ENCODE data around the gene ADARB2. TPM values are rescaled to one million over a fixed set of nuclear protein-coding genes. Genes with fewer than 3 reads are reported as not detected.

Gene ADARB2
- total and polyA plus RNA-seq, 4 donors = under 0.01 to 0.79 TPM; not detected in 2

GRCh38 chr10:1187151-1187854, 550.0 kb downstream of the ADARB2 start:
- intact Hi-C loops (cut with DNase I) = no loop called here
- no peaks in the 10 kb centered on the region for H3K4me1 ChIP-seq (ENCODE audit: control insufficient read depth in 1 of 2, insufficient read depth in 2 of 2, low read length in 2 of 2)
- H3K9me3 ChIP-seq (ENCODE audit: control insufficient read depth, low read length) = no peaks in the 10 kb centered on the region
- H3K36me3 ChIP-seq (ENCODE audit: control insufficient read depth in 1 of 2, insufficient read depth in 2 of 2, low read length in 1 of 2) = no peaks in the 10 kb centered on the region
- no peak overlapping the region for H3K27ac ChIP-seq (ENCODE audit: low read depth in 1 of 2, low read length in 2 of 2)
- WGBS, 2 donors = 88% methylated on average over 27 to 29 of the region's 29 CpGs
- H3K27me3 ChIP-seq (ENCODE audit: control insufficient read depth in 1 of 2, insufficient read depth in 2 of 2, low read length in 1 of 2) = no peaks in the 10 kb centered on the region
- H3K4me3 ChIP-seq (ENCODE audit: low read length in 2 of 2) = no peak overlapping the region
- peak in 1 of 2 donors; percentile 60 for DNase-seq
- no peak for ATAC-seq (ENCODE audit: low FRiP score)

GRCh38 chr10:1186683-1186990, 550.7 kb downstream of the ADARB2 start:
- intact Hi-C loops (cut with DNase I) = no loop called here
- Histone ChIP-seq H3K27me3 (ENCODE audit: control insufficient read depth in 1 of 2, insufficient read depth in 2 of 2, low read length in 1 of 2) (no peaks in the 10 kb centered on the region), H3K4me3 (ENCODE audit: low read length in 2 of 2) (no peak overlapping the region), H3K27ac (ENCODE audit: low read depth in 1 of 2, low read length in 2 of 2) (no peak overlapping the region), H3K36me3 (ENCODE audit: control insufficient read depth in 1 of 2, insufficient read depth in 2 of 2, low read length in 1 of 2) (no peaks in the 10 kb centered on the region), H3K4me1 (ENCODE audit: control insufficient read depth in 1 of 2, insufficient read depth in 2 of 2, low read length in 2 of 2) (no peaks in the 10 kb centered on the region), H3K9me3 (ENCODE audit: control insufficient read depth, low read length) (no peaks in the 10 kb centered on the region)
- no peak for DNase-seq
- no peak for ATAC-seq (ENCODE audit: low FRiP score)
- WGBS, 2 donors = 77 to 85% methylated on average over 7 of the region's 7 CpGs

GRCh38 chr10:1185911-1186682, 551.2 kb downstream of the ADARB2 start:
- intact Hi-C loops (cut with DNase I) = no loop called here
- 86 to 87% methylated on average over 24 of the region's 24 CpGs for WGBS, 2 donors
- H3K4me1 ChIP-seq (ENCODE audit: control insufficient read depth in 1 of 2, insufficient read depth in 2 of 2, low read length in 2 of 2) = no peaks in the 10 kb centered on the region
- no peak overlapping the region for H3K27ac ChIP-seq (ENCODE audit: low read depth in 1 of 2, low read length in 2 of 2)
- peak in 1 of 2 donors; percentile 48 for DNase-seq
- H3K27me3 ChIP-seq (ENCODE audit: control insufficient read depth in 1 of 2, insufficient read depth in 2 of 2, low read length in 1 of 2) = no peaks in the 10 kb centered on the region
- no peak overlapping the region for H3K4me3 ChIP-seq (ENCODE audit: low read length in 2 of 2)
- H3K36me3 ChIP-seq (ENCODE audit: control insufficient read depth in 1 of 2, insufficient read depth in 2 of 2, low read length in 1 of 2) = no peaks in the 10 kb centered on the region
- no peak for ATAC-seq (ENCODE audit: low FRiP score)
- no peaks in the 10 kb centered on the region for H3K9me3 ChIP-seq (ENCODE audit: control insufficient read depth, low read length)

GRCh38 chr10:1184541-1185430, 552.5 kb downstream of the ADARB2 start:
- Histone ChIP-seq H3K4me1 (ENCODE audit: control insufficient read depth in 1 of 2, insufficient read depth in 2 of 2, low read length in 2 of 2) (no peaks in the 10 kb centered on the region), H3K9me3 (ENCODE audit: control insufficient read depth, low read length) (no peaks in the 10 kb centered on the region), H3K27me3 (ENCODE audit: control insufficient read depth in 1 of 2, insufficient read depth in 2 of 2, low read length in 1 of 2) (no peaks in the 10 kb centered on the region), H3K4me3 (ENCODE audit: low read length in 2 of 2) (no peak overlapping the region), H3K36me3 (ENCODE audit: control insufficient read depth in 1 of 2, insufficient read depth in 2 of 2, low read length in 1 of 2) (no peaks in the 10 kb centered on the region), H3K27ac (ENCODE audit: low read depth in 1 of 2, low read length in 2 of 2) (no peak overlapping the region)
- ATAC-seq (ENCODE audit: low FRiP score) (no peak), DNase-seq (peak in 1 of 2 donors; percentile 72)
- intact Hi-C loops (cut with DNase I) = no loop called here
- WGBS, 2 donors = 78 to 81% methylated on average over 45 of the region's 45 CpGs

GRCh38 chr10:1183701-1184100, 553.6 kb downstream of the ADARB2 start:
- no peaks in the 10 kb centered on the region for H3K9me3 ChIP-seq (ENCODE audit: control insufficient read depth, low read length)
- H3K36me3 ChIP-seq (ENCODE audit: control insufficient read depth in 1 of 2, insufficient read depth in 2 of 2, low read length in 1 of 2) = no peaks in the 10 kb centered on the region
- H3K4me3 ChIP-seq (ENCODE audit: low read length in 2 of 2) = no peak overlapping the region
- intact Hi-C loops (cut with DNase I) = no loop called here
- no peak for ATAC-seq (ENCODE audit: low FRiP score)
- WGBS, 2 donors = 60% methylated on average over 12 of the region's 12 CpGs
- DNase-seq = peak in 1 of 2 donors; percentile 51
- no peaks in the 10 kb centered on the region for H3K4me1 ChIP-seq (ENCODE audit: control insufficient read depth in 1 of 2, insufficient read depth in 2 of 2, low read length in 2 of 2)
- no peak overlapping the region for H3K27ac ChIP-seq (ENCODE audit: low read depth in 1 of 2, low read length in 2 of 2)
- no peaks in the 10 kb centered on the region for H3K27me3 ChIP-seq (ENCODE audit: control insufficient read depth in 1 of 2, insufficient read depth in 2 of 2, low read length in 1 of 2)

GRCh38 chr10:1183033-1183396, 554.3 kb downstream of the ADARB2 start:
- Histone ChIP-seq H3K27me3 (ENCODE audit: control insufficient read depth in 1 of 2, insufficient read depth in 2 of 2, low read length in 1 of 2) (no peaks in the 10 kb centered on the region), H3K27ac (ENCODE audit: low read depth in 1 of 2, low read length in 2 of 2) (no peak overlapping the region), H3K4me1 (ENCODE audit: control insufficient read depth in 1 of 2, insufficient read depth in 2 of 2, low read length in 2 of 2) (no peaks in the 10 kb centered on the region), H3K4me3 (ENCODE audit: low read length in 2 of 2) (no peak overlapping the region), H3K36me3 (ENCODE audit: control insufficient read depth in 1 of 2, insufficient read depth in 2 of 2, low read length in 1 of 2) (no peaks in the 10 kb centered on the region), H3K9me3 (ENCODE audit: control insufficient read depth, low read length) (no peaks in the 10 kb centered on the region)
- DNase-seq = peak in 1 of 2 donors; percentile 63
- intact Hi-C loops (cut with DNase I) = no loop called here
- no peak for ATAC-seq (ENCODE audit: low FRiP score)
- WGBS, 2 donors = 88 to 89% methylated on average over 18 of the region's 18 CpGs

- no peaks in the 10 kb centered on the region for H3K27me3 ChIP-seq (ENCODE audit: control insufficient read depth in 1 of 2, insufficient read depth in 2 of 2, low read length in 1 of 2)
- DNase-seq (no peak), ATAC-seq (ENCODE audit: low FRiP score) (no peak)
- WGBS, 2 donors = 71 to 77% methylated on average over 30 of the region's 30 CpGs
- no peaks in the 10 kb centered on the region for H3K4me1 ChIP-seq (ENCODE audit: control insufficient read depth in 1 of 2, insufficient read depth in 2 of 2, low read length in 2 of 2)
- H3K36me3 ChIP-seq (ENCODE audit: control insufficient read depth in 1 of 2, insufficient read depth in 2 of 2, low read length in 1 of 2) = no peaks in the 10 kb centered on the region
- intact Hi-C loops (cut with DNase I) = no loop called here
- H3K4me3 ChIP-seq (ENCODE audit: low read length in 2 of 2) = no peak overlapping the region
- H3K9me3 ChIP-seq (ENCODE audit: control insufficient read depth, low read length) = no peaks in the 10 kb centered on the region
- H3K27ac ChIP-seq (ENCODE audit: low read depth in 1 of 2, low read length in 2 of 2) = no peak overlapping the region
Observed at GRCh38 chr10:1182280-1183032, 554.9 kb downstream of the ADARB2 start.

- Histone ChIP-seq H3K4me3 (ENCODE audit: low read length in 2 of 2) (no peak overlapping the region), H3K4me1 (ENCODE audit: control insufficient read depth in 1 of 2, insufficient read depth in 2 of 2, low read length in 2 of 2) (no peaks in the 10 kb centered on the region), H3K36me3 (ENCODE audit: control insufficient read depth in 1 of 2, insufficient read depth in 2 of 2, low read length in 1 of 2) (no peaks in the 10 kb centered on the region), H3K27me3 (ENCODE audit: control insufficient read depth in 1 of 2, insufficient read depth in 2 of 2, low read length in 1 of 2) (no peaks in the 10 kb centered on the region), H3K9me3 (ENCODE audit: control insufficient read depth, low read length) (no peaks in the 10 kb centered on the region), H3K27ac (ENCODE audit: low read depth in 1 of 2, low read length in 2 of 2) (no peak overlapping the region)
- DNase-seq (peak in 1 of 2 donors; percentile 55), ATAC-seq (ENCODE audit: low FRiP score) (no peak)
- intact Hi-C loops (cut with DNase I) = no loop called here
- WGBS, 2 donors = 56 to 62% methylated on average over 11 of the region's 11 CpGs
Observed at GRCh38 chr10:1180836-1181235, 556.5 kb downstream of the ADARB2 start.

Measured in aorta (tissue), 5 donors.